Neural cell (in vitro differentiated cells): ENCODE measurements around the gene ACTN4.

Experiments
- EZH2 ChIP-seq: fragments of 200-600, 300-800 bp; shearing (Covaris generic), sonication (generic); IDR thresholded peaks from 2 replicates; pipeline ENCODE4 v1.6.1; 2014; ENCODE audit warnings: antibody characterized with exemption, low read length, borderline replicate concordance, mild to moderate bottlenecking; ENCODE audit not compliant: insufficient read depth, poor library complexity, severe bottlenecking
- TF ChIP-seq, protein P1 (sequence below): fragments of 450-650 bp; IDR thresholded peaks from 2 replicates; pipeline ENCODE4 v1.5.1; 2014; ENCODE audit warnings: antibody characterized with exemption, mild to moderate bottlenecking, moderate library complexity; ENCODE audit not compliant: poor library complexity, severe bottlenecking

DNA sequence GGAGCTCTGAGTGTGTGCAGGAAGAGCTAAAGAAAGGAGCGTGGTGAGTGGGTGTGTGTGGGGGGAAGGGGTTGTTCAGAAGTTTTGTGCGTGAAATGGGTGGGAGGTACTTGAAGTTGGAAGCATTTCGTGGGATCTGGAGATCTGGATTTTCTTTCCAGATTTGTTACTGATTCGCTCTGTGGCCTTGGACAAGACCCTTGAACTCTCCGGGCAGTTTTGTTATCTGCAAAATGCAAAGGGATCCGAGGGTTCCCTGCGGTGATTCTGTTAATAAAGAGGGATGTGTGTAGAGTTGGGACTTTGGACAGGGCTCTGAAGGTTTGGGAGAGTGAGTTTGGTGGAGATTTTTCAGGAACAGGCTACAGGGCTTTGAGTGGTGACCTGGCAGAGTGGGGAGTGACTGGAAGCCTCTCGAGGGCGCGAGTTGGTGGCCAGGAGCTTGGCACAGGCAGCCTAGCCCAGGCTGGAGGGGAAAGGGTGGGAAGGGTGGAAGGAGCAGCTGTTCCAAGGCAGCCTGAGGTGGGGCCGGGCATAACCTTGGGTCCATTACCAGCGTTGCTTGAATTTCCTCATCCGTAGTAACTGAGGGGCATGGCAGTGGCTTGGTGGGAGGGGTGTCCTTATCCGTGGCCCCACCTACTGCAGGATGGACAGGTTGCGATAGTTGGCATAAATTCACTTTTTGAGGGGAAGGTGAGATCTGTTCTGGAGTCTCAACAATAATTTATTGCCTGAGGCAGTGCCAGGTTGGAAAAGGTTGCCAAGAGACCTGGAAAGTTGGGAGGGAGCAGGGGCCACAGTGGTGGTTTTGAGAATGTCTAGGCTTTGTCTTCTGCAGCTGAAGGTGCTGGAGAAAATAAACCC lies 2.1 kb downstream of the ACTN4 start:
- TF ChIP-seq, protein P1, sequence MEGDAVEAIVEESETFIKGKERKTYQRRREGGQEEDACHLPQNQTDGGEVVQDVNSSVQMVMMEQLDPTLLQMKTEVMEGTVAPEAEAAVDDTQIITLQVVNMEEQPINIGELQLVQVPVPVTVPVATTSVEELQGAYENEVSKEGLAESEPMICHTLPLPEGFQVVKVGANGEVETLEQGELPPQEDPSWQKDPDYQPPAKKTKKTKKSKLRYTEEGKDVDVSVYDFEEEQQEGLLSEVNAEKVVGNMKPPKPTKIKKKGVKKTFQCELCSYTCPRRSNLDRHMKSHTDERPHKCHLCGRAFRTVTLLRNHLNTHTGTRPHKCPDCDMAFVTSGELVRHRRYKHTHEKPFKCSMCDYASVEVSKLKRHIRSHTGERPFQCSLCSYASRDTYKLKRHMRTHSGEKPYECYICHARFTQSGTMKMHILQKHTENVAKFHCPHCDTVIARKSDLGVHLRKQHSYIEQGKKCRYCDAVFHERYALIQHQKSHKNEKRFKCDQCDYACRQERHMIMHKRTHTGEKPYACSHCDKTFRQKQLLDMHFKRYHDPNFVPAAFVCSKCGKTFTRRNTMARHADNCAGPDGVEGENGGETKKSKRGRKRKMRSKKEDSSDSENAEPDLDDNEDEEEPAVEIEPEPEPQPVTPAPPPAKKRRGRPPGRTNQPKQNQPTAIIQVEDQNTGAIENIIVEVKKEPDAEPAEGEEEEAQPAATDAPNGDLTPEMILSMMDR, result no peak
- no peak for TF ChIP-seq EZH2
